IMR-90 (cell line): ENCODE data around the gene SLC5A2. TPM values are rescaled to one million over a fixed set of nuclear protein-coding genes. Genes with fewer than 3 reads are reported as not detected.

Experiments used
- ATAC-seq: fragments of 200-7000 bp; cut with Tn5 transposase; 2 replicates; pipeline ENCODE4 v1.9.1; 2020; ENCODE audit warnings: low read depth, mild to moderate bottlenecking, moderate library complexity
- BruUV-seq: library from RNA; stranded (reverse); fragments of 400-500 nt; replicated peaks from 2 replicates; lab custom pipeline; 2021; lab: Mats Ljungman, UMichigan
- CTCF ChIA-PET: fragments of 300-600 bp; formaldehyde crosslinking; extraction: SDS; loops from one replicate; lab custom pipeline; 2021; ENCODE audit warnings: antibody characterized with exemption; lab: Yijun Ruan, JAX
- POLR2A ChIA-PET: fragments of 300-600 bp; sonication (Branson Sonifier 250); formaldehyde crosslinking; loops from one replicate; lab custom pipeline; 2022; ENCODE audit warnings: antibody characterized with exemption; ENCODE audit not compliant: unreplicated experiment; lab: Charles Lee
- DNase-seq: peaks from one replicate; pipeline ENCODE4 v3.0.0; 2013
- H2AFZ ChIP-seq: replicated peaks from 2 replicates; pipeline ENCODE3; 2013; ENCODE audit warnings: low read length, mild to moderate bottlenecking; ENCODE audit not compliant: poor library complexity
- H2AK5ac ChIP-seq: 2 replicates; pipeline ENCODE4 v1.6.1; 2013; ENCODE audit warnings: low read depth, low read length, inconsistent platforms
- H2AK9ac ChIP-seq: replicated peaks from 2 replicates; pipeline ENCODE3; 2013; ENCODE audit warnings: mild to moderate bottlenecking, low read depth, low read length, moderate library complexity; ENCODE audit not compliant: poor library complexity
- H2BK120ac ChIP-seq: 2 replicates; pipeline ENCODE4 v1.6.1; 2013; ENCODE audit warnings: low read depth, low read length, inconsistent platforms
- H2BK15ac ChIP-seq: 3 replicates; pipeline ENCODE4 v1.6.1; 2013; ENCODE audit warnings: low read depth, low read length, inconsistent platforms
- H2BK20ac ChIP-seq: 2 replicates; pipeline ENCODE4 v1.6.1; 2013; ENCODE audit warnings: low read depth, mild to moderate bottlenecking, inconsistent platforms, low read length, moderate library complexity
- H2BK5ac ChIP-seq: 2 replicates; pipeline ENCODE4 v1.6.1; 2013; ENCODE audit warnings: mild to moderate bottlenecking, low read depth, low read length, inconsistent platforms; ENCODE audit not compliant: poor library complexity, severe bottlenecking
- H3K14ac ChIP-seq: replicated peaks from 2 replicates; pipeline ENCODE4 v1.6.1; 2013; ENCODE audit warnings: low read depth, low read length, inconsistent platforms
- H3K18ac ChIP-seq: 2 replicates; pipeline ENCODE4 v1.6.1; 2013; ENCODE audit warnings: low read depth, low read length, control low read depth
- H3K23ac ChIP-seq: 2 replicates; pipeline ENCODE4 v1.6.1; 2013; ENCODE audit warnings: low read depth, low read length, inconsistent platforms
- H3K27ac ChIP-seq: 2 replicates; pipeline ENCODE4 v1.5.1; 2013; ENCODE audit warnings: mild to moderate bottlenecking, control low read depth, low read length; ENCODE audit not compliant: insufficient read depth
- H3K27me3 ChIP-seq: 2 replicates; pipeline ENCODE4 v1.6.1; 2013; ENCODE audit warnings: low read length; ENCODE audit not compliant: control insufficient read depth, insufficient read depth
- H3K36me3 ChIP-seq: 2 replicates; pipeline ENCODE4 v1.6.1; 2013; ENCODE audit warnings: low read length, mixed read lengths; ENCODE audit not compliant: control insufficient read depth, insufficient read depth
- H3K4ac ChIP-seq: 2 replicates; pipeline ENCODE4 v1.6.1; 2013; ENCODE audit warnings: low read depth, low read length, inconsistent platforms
- H3K4me1 ChIP-seq: 2 replicates; pipeline ENCODE4 v1.6.1; 2013; ENCODE audit warnings: low read length, mixed read lengths; ENCODE audit not compliant: control insufficient read depth, insufficient read depth
- H3K4me2 ChIP-seq: 2 replicates; pipeline ENCODE4 v1.6.1; 2013; ENCODE audit warnings: low read depth, mild to moderate bottlenecking, control low read depth, low read length, moderate library complexity
- H3K4me3 ChIP-seq: 2 replicates; pipeline ENCODE4 v1.5.1; 2013; ENCODE audit warnings: low read depth, mild to moderate bottlenecking, control low read depth, low read length, moderate library complexity; ENCODE audit not compliant: insufficient read depth
- H3K56ac ChIP-seq: 2 replicates; pipeline ENCODE4 v1.6.1; 2013; ENCODE audit warnings: low read length, inconsistent platforms; ENCODE audit not compliant: insufficient read depth; ENCODE audit errors: extremely low read depth
- H3K79me1 ChIP-seq, 2 experiments: 2 replicates each; pipeline ENCODE4 v1.6.1; 2013; ENCODE audit warnings: low read length in 2 of 2, inconsistent platforms in 1 of 2, low read depth in 1 of 2
- H3K9ac ChIP-seq: 2 replicates; pipeline ENCODE4 v1.6.1; 2013; ENCODE audit warnings: low read depth, low read length, control low read depth
- H3K9me1 ChIP-seq: 2 replicates; pipeline ENCODE4 v1.6.1; 2013; ENCODE audit warnings: low read length, inconsistent platforms; ENCODE audit not compliant: insufficient read depth
- H3K9me3 ChIP-seq: 2 replicates; pipeline ENCODE4 v1.6.1; 2013; ENCODE audit warnings: low read length; ENCODE audit not compliant: control insufficient read depth, insufficient read depth
- H4K20me1 ChIP-seq: 2 replicates; pipeline ENCODE4 v1.6.1; 2013; ENCODE audit warnings: low read length, inconsistent platforms; ENCODE audit not compliant: insufficient read depth
- H4K5ac ChIP-seq: 2 replicates; pipeline ENCODE4 v1.6.1; 2013; ENCODE audit warnings: mild to moderate bottlenecking, low read depth, low read length, control low read depth
- H4K8ac ChIP-seq, 2 experiments: 2 replicates each; pipeline ENCODE4 v1.6.1; 2013; ENCODE audit warnings: low read depth in 2 of 2, low read length in 2 of 2, control low read depth in 1 of 2, inconsistent platforms in 1 of 2
- H4K91ac ChIP-seq: 2 replicates; pipeline ENCODE4 v1.6.1; 2013; ENCODE audit warnings: low read depth, low read length, inconsistent platforms; ENCODE audit not compliant: insufficient read depth
- BHLHE40 ChIP-seq: fragments of 150-350 bp; IDR thresholded peaks from 2 replicates; pipeline ENCODE4 v1.6.1; 2016; ENCODE audit warnings: mild to moderate bottlenecking, low read depth, low read length
- CEBPB ChIP-seq: IDR thresholded peaks from 2 replicates; pipeline ENCODE4 v1.6.1; 2012; ENCODE audit warnings: low read depth, low read length, improper control_type of control experiment
- FOS ChIP-seq: fragments of 150-350 bp; IDR thresholded peaks from 2 replicates; pipeline ENCODE4 v1.6.1; 2016; ENCODE audit warnings: low read depth, low read length
- MAFK ChIP-seq: IDR thresholded peaks from 2 replicates; pipeline ENCODE4 v1.6.1; 2012; ENCODE audit warnings: low read depth, low read length, improper control_type of control experiment
- MAZ ChIP-seq: IDR thresholded peaks from 2 replicates; pipeline ENCODE4 v1.6.1; 2012; ENCODE audit warnings: low read depth, mild to moderate bottlenecking, low read length, improper control_type of control experiment, moderate library complexity, borderline replicate concordance
- MXI1 ChIP-seq: IDR thresholded peaks from 2 replicates; pipeline ENCODE4 v1.6.1; 2012; ENCODE audit warnings: low read depth, mild to moderate bottlenecking, low read length, moderate library complexity, borderline replicate concordance
- NFE2L2 ChIP-seq: fragments of 150-350 bp; IDR thresholded peaks from 2 replicates; pipeline ENCODE4 v1.6.1; 2016; ENCODE audit warnings: low read depth, mild to moderate bottlenecking, low read length
- RAD21 ChIP-seq: IDR thresholded peaks from 2 replicates; pipeline ENCODE4 v1.6.1; 2012; ENCODE audit warnings: low read length, improper control_type of control experiment
- RCOR1 ChIP-seq: IDR thresholded peaks from 2 replicates; pipeline ENCODE4 v1.6.1; 2012; ENCODE audit warnings: mild to moderate bottlenecking, low read length, improper control_type of control experiment; ENCODE audit not compliant: insufficient replicate concordance
- RFX5 ChIP-seq: IDR thresholded peaks from 2 replicates; pipeline ENCODE4 v1.8.0; 2012; ENCODE audit warnings: low read depth, mild to moderate bottlenecking, low read length, moderate library complexity
- SMC3 ChIP-seq: fragments of 150-350 bp; IDR thresholded peaks from 2 replicates; pipeline ENCODE4 v1.6.1; 2016; ENCODE audit warnings: low read depth, mild to moderate bottlenecking, antibody characterized with exemption, low read length, moderate library complexity
- WGBS, 2 experiments: methylation state at CpG; one replicate each; pipeline versions ENCODE4 v1.1.5 to v1.1.7; 2013; ENCODE audit warnings: missing lambda C conversion rate in 2 of 2; ENCODE audit not compliant: insufficient read length in 1 of 2; ENCODE audit errors: extremely low coverage in 2 of 2; 5-methylcytosine and 5-hydroxymethylcytosine counted together
- dilution Hi-C: fragments of 300-500 bp; cut with HindIII; formaldehyde crosslinking; loops from one replicate; pipeline ENCODE4 v1.14.3; 2018; ENCODE audit warnings: low sequenced_read_pairs; ENCODE audit not compliant: unreplicated experiment
- in situ Hi-C: fragments of 300-500 bp; cut with MboI; formaldehyde crosslinking; loops from 3 replicates; pipeline ENCODE4 v1.14.3; 2019; ENCODE audit warnings: low sequenced_read_pairs, inconsistent platforms, mixed read lengths
- intact Hi-C: fragments of 100-400 bp; cut with micrococcal nuclease; formaldehyde crosslinking; loops from 2 replicates; pipeline ENCODE4 v1.10.0; 2022
- polyA plus RNA-seq, 3 experiments: library from polyadenylated mRNA; depleted of rRNA; stranded (reverse); fragments of >200 nt; gene quantifications; 2 replicates each; pipeline ENCODE4 v1.2.3, GENCODE V29; 2012; ENCODE audit warnings: low replicate concordance in 1 of 3
- total RNA-seq: library from RNA; depleted of rRNA; stranded (reverse); fragments of >200 nt; gene quantifications from 2 replicates; pipeline ENCODE4 v1.2.3, GENCODE V29; 2012
- TF ChIP-seq, protein P1 (sequence below): conservative IDR thresholded peaks from 2 replicates; pipeline ENCODE4 v1.5.1; 2012; ENCODE audit warnings: mild to moderate bottlenecking, low read depth, low read length, improper control_type of control experiment
- TF ChIP-seq, protein P2 (sequence below): fragments of 150-350 bp; IDR thresholded peaks from 2 replicates; pipeline ENCODE4 v1.6.1; 2016; ENCODE audit warnings: low read depth, mild to moderate bottlenecking, low read length, moderate library complexity, borderline replicate concordance
- TF ChIP-seq, protein P3 (sequence below): fragments of 150-350 bp; IDR thresholded peaks from 2 replicates; pipeline ENCODE4 v1.6.1; 2017; ENCODE audit warnings: mild to moderate bottlenecking, antibody characterized with exemption, low read length, low read depth

Gene SLC5A2
- total and polyA plus RNA-seq, 2 of the 4 experiments (the other 2 are of a cell fraction): not detected

DNA sequence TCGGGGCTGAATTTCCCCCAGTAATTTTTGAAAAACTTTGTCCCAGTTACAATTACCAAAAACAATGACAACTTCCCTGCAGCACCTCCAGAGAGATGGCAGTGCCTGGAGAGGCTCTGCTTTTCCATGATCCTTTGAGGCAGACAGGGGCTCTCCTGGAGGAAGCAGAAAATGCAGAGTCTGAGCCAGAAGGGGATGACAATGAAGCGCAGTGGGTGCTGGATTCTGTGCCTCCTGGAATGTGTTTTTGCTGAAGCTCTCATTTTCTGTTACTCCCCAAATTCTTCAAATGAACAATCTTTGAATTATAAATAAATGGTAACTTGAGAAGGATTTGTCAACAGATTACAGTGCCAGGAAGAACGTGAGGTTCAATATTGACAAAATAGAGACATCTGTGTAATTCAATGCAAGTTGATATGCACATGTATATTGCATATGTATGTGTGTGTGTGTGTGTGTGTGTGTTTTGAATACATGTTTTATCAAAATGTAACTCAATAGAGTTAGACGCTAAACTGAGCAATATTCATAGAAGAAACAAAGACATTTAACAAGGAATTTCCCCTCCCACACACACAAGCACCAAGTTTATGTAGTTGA, 35.0 kb downstream of the SLC5A2 start:
- H3K14ac ChIP-seq: no peak overlapping the region
- H3K23ac ChIP-seq: no peak overlapping the region
- H2AK9ac ChIP-seq: no peak overlapping the region
- in situ Hi-C loops: loop anchor here (25.0 kb wide), 1 partner anchor 194 kb away; a partner anchor contains a TSS
- no peaks in the 10 kb centered on the region for H3K9me1 ChIP-seq
- H2BK20ac ChIP-seq: no peak overlapping the region
- no peak for DNase-seq
- no peak overlapping the region for H2AK5ac ChIP-seq
- no peak overlapping the region for H2BK5ac ChIP-seq
- no TSS peak for BruUV-seq
- ATAC-seq: no peak
- H3K18ac ChIP-seq: no peak overlapping the region
- H3K9me3 ChIP-seq: peaks cover 1% of the 10 kb centered on the region; the same call in 1 of the 2 replicates
- POLR2A ChIA-PET: no interaction called here
- H4K91ac ChIP-seq: no peak overlapping the region
- H3K4me2 ChIP-seq: no peak overlapping the region
- CTCF ChIA-PET: no interaction called here
- no peaks in the 10 kb centered on the region for H4K20me1 ChIP-seq
- no peak overlapping the region for H2BK120ac ChIP-seq
- H3K9ac ChIP-seq: no peak overlapping the region
- no peak overlapping the region for H3K27ac ChIP-seq
- H3K79me1 ChIP-seq: no peaks in the 10 kb centered on the region
- TF ChIP-seq MAFK (no peak), RCOR1 (no peak), MAZ (no peak), FOS (no peak), RFX5 (no peak), BHLHE40 (no peak), SMC3 (no peak), RAD21 (no peak), MXI1 (no peak), NFE2L2 (no peak), CEBPB (no peak)
- TF ChIP-seq, protein P1, sequence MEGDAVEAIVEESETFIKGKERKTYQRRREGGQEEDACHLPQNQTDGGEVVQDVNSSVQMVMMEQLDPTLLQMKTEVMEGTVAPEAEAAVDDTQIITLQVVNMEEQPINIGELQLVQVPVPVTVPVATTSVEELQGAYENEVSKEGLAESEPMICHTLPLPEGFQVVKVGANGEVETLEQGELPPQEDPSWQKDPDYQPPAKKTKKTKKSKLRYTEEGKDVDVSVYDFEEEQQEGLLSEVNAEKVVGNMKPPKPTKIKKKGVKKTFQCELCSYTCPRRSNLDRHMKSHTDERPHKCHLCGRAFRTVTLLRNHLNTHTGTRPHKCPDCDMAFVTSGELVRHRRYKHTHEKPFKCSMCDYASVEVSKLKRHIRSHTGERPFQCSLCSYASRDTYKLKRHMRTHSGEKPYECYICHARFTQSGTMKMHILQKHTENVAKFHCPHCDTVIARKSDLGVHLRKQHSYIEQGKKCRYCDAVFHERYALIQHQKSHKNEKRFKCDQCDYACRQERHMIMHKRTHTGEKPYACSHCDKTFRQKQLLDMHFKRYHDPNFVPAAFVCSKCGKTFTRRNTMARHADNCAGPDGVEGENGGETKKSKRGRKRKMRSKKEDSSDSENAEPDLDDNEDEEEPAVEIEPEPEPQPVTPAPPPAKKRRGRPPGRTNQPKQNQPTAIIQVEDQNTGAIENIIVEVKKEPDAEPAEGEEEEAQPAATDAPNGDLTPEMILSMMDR: no peak
- TF ChIP-seq, protein P2, sequence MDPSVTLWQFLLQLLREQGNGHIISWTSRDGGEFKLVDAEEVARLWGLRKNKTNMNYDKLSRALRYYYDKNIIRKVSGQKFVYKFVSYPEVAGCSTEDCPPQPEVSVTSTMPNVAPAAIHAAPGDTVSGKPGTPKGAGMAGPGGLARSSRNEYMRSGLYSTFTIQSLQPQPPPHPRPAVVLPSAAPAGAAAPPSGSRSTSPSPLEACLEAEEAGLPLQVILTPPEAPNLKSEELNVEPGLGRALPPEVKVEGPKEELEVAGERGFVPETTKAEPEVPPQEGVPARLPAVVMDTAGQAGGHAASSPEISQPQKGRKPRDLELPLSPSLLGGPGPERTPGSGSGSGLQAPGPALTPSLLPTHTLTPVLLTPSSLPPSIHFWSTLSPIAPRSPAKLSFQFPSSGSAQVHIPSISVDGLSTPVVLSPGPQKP: no peak
- TF ChIP-seq, protein P3, sequence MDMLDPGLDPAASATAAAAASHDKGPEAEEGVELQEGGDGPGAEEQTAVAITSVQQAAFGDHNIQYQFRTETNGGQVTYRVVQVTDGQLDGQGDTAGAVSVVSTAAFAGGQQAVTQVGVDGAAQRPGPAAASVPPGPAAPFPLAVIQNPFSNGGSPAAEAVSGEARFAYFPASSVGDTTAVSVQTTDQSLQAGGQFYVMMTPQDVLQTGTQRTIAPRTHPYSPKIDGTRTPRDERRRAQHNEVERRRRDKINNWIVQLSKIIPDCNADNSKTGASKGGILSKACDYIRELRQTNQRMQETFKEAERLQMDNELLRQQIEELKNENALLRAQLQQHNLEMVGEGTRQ: no peak
- no peaks in the 10 kb centered on the region for H3K36me3 ChIP-seq
- H3K4me3 ChIP-seq: no peak overlapping the region
- no peaks in the 10 kb centered on the region; the same call in 1 of the 2 replicates for H3K4me1 ChIP-seq
- H4K5ac ChIP-seq: no peak overlapping the region
- intact Hi-C loops: no loop called here
- peaks cover 6% of the 10 kb centered on the region for H3K27me3 ChIP-seq
- no peak overlapping the region for H2AFZ ChIP-seq
- H2BK15ac ChIP-seq: no peak overlapping the region
- dilution Hi-C loops: no loop called here
- H3K56ac ChIP-seq: no peak overlapping the region
- H4K8ac ChIP-seq: no peak overlapping the region
- WGBS, 2 experiments: no CpG with 5 or more reads among the region's 4 CpGs
- H3K4ac ChIP-seq: no peak overlapping the region
